ENCODE data around the gene LTBP1.
A peak's percentile ranks its signal among the peaks of the same experiment; 100 is the strongest.

Gene LTBP1

DNA sequence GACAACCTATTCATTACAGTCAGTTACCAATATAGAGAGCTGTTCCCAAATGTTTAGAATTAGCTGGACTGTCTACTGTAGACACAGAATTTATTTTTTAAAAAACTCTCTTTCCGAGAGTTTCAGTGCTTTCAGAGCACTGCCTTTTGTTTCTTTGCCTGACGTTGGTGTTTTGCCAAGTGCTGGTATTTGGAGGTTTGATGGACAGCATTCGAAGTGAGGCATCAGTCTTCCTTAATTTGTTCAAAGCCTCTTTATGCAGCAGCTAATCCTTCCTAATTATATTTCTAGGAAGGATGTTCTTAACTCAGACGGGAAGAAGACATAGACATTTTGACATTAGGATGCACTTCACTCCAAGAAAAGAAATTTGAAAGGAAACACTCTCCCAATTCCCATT lies 83.2 kb downstream of the LTBP1 start:
- DNase-seq, result no peak
- Histone ChIP-seq H3K4me3 (no peak overlapping the region), H3K27ac (peak overlapping the region in 1 of 2 donors; percentile 73), H3K9me3 (peaks cover 0 to 1% (median 0%) of the 10 kb centered on the region in 3 donors), H3K4me1 (peaks cover 0 to 39% (median 7%) of the 10 kb centered on the region in 4 donors), H3K27me3 (no peaks in the 10 kb centered on the region), H3K36me3 (no peaks in the 10 kb centered on the region)
- intact Hi-C loops (cut with DNase I; ENCODE audit: low total_unique reads), result loop anchor here (5.0 kb wide), 1 partner anchor 258 kb away; no protein-coding TSS in a partner anchor
- TF ChIP-seq, protein P1, sequence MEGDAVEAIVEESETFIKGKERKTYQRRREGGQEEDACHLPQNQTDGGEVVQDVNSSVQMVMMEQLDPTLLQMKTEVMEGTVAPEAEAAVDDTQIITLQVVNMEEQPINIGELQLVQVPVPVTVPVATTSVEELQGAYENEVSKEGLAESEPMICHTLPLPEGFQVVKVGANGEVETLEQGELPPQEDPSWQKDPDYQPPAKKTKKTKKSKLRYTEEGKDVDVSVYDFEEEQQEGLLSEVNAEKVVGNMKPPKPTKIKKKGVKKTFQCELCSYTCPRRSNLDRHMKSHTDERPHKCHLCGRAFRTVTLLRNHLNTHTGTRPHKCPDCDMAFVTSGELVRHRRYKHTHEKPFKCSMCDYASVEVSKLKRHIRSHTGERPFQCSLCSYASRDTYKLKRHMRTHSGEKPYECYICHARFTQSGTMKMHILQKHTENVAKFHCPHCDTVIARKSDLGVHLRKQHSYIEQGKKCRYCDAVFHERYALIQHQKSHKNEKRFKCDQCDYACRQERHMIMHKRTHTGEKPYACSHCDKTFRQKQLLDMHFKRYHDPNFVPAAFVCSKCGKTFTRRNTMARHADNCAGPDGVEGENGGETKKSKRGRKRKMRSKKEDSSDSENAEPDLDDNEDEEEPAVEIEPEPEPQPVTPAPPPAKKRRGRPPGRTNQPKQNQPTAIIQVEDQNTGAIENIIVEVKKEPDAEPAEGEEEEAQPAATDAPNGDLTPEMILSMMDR (IDR thresholded peaks at IDR 0.05), result no peak

GRCh38 chr2:33030326-33030725 lies 83.6 kb downstream of the LTBP1 start:
- Histone ChIP-seq H3K27me3 (no peaks in the 10 kb centered on the region), H3K27ac (peak overlapping the region in 1 of 2 donors; percentile 73), H3K4me1 (peaks cover 0 to 42% (median 7%) of the 10 kb centered on the region in 4 donors), H3K9me3 (no peaks in the 10 kb centered on the region), H3K4me3 (no peak overlapping the region), H3K36me3 (no peaks in the 10 kb centered on the region)
- DNase-seq, result no peak
- TF ChIP-seq, protein P1 (IDR thresholded peaks at IDR 0.05), result no peak
- intact Hi-C loops (cut with DNase I; ENCODE audit: low total_unique reads), result loop anchor here (5.0 kb wide), 1 partner anchor 258 kb away; no protein-coding TSS in a partner anchor

DNA sequence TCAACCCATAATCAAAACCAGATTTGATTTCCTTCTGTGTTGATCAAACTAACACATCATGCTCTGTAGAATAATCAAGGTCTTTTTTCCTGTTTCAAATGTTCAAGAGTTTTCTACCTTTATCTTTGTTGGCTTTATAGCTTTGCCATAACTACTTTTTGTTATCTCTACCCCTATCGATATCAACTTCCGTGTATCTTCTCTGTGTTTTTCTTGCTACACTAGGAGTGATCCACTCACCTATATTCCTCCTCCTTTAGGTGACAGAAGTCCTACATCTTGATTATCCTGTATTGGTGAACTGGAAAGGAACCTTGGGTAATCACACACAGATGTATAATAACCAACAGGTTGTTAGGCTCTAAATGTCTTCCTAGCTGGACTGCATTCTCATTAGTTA lies 85.5 kb downstream of the LTBP1 start:
- Histone ChIP-seq H3K4me1 (peaks cover 0 to 57% (median 7%) of the 10 kb centered on the region in 4 donors), H3K9me3 (no peaks in the 10 kb centered on the region), H3K36me3 (no peaks in the 10 kb centered on the region), H3K27me3 (no peaks in the 10 kb centered on the region), H3K4me3 (no peak overlapping the region), H3K27ac (no peak overlapping the region)
- TF ChIP-seq, protein P1 (IDR thresholded peaks at IDR 0.05), result no peak
- DNase-seq, result no peak
- intact Hi-C loops (cut with DNase I; ENCODE audit: low total_unique reads), result loop anchor here (5.0 kb wide), 1 partner anchor 260 kb away; no protein-coding TSS in a partner anchor

GRCh38 chr2:33033606-33034081 lies 86.9 kb downstream of the LTBP1 start:
- peak overlapping the region; percentile 48 to 69 for H3K27ac ChIP-seq
- H3K4me3 ChIP-seq, result peak overlapping the region; percentile 48 to 50
- H3K27me3 ChIP-seq, result no peaks in the 10 kb centered on the region
- DNase-seq, result no peak
- no peaks in the 10 kb centered on the region for H3K9me3 ChIP-seq
- intact Hi-C loops (cut with DNase I; ENCODE audit: low total_unique reads), result loop anchor here (2.0 to 5.0 kb wide), 2 partner anchors 261 to 549 kb away; no protein-coding TSS in a partner anchor
- no peaks in the 10 kb centered on the region for H3K36me3 ChIP-seq
- TF ChIP-seq, protein P1 (IDR thresholded peaks at IDR 0.05), result peak; percentile 56 to 72
- H3K4me1 ChIP-seq, result peaks cover 0 to 65% (median 7%) of the 10 kb centered on the region in 4 donors

GRCh38 chr2:33034784-33035183 lies 88.0 kb downstream of the LTBP1 start:
- Histone ChIP-seq H3K4me1 (peaks cover 0 to 62% (median 4%) of the 10 kb centered on the region in 4 donors), H3K36me3 (no peaks in the 10 kb centered on the region), H3K4me3 (peak overlapping the region in 1 of 2 donors; percentile 22), H3K27me3 (no peaks in the 10 kb centered on the region), H3K27ac (peak overlapping the region; percentile 65 to 69), H3K9me3 (no peaks in the 10 kb centered on the region)
- intact Hi-C loops (cut with DNase I; ENCODE audit: low total_unique reads), result loop anchor here (2.0 to 5.0 kb wide), 3 partner anchors 262 to 548 kb away; no protein-coding TSS in a partner anchor
- no peak for DNase-seq
- TF ChIP-seq, protein P1 (IDR thresholded peaks at IDR 0.05), result peak; percentile 62 to 80
